OCI-LY1 (cell line): ENCODE measurements around the gene TDRD10.

Experiments used
- EZH2 ChIP-seq: fragments of 200-600 bp; sonication (generic), shearing (Covaris generic); IDR thresholded peaks from 2 replicates; pipeline ENCODE4 v1.8.0; 2017; ENCODE audit warnings: borderline replicate concordance, mixed run types, mild to moderate bottlenecking, antibody characterized with exemption, low read length, moderate library complexity, mixed read lengths
- TF ChIP-seq, protein P1 (sequence below): fragments of 200-600 bp; sonication (generic), shearing (Covaris generic); IDR thresholded peaks from 2 replicates; pipeline ENCODE4 v1.5.1; 2017; ENCODE audit warnings: mild to moderate bottlenecking, antibody characterized with exemption, low read length, moderate library complexity, mixed read lengths

DNA sequence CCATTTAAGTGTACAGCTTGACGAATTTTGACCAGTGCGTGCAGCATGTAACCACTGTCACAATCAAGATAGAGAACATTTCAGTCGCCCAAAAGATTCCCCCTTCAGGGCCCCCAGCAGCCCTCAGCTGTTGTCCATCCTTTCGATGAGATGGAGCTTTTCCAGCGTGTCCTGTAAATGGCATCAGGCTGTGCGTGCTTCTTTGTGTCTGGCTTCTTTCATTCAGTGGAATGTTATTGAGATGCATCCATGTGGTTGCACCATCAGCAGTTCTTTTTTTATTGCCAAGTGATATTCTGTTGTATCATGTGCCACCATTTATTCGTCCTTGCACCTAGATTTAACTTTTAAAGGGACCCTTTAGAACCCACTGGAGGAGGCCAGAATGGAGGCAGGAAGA is 34.6 kb downstream of the TDRD10 start:
- TF ChIP-seq, protein P1, sequence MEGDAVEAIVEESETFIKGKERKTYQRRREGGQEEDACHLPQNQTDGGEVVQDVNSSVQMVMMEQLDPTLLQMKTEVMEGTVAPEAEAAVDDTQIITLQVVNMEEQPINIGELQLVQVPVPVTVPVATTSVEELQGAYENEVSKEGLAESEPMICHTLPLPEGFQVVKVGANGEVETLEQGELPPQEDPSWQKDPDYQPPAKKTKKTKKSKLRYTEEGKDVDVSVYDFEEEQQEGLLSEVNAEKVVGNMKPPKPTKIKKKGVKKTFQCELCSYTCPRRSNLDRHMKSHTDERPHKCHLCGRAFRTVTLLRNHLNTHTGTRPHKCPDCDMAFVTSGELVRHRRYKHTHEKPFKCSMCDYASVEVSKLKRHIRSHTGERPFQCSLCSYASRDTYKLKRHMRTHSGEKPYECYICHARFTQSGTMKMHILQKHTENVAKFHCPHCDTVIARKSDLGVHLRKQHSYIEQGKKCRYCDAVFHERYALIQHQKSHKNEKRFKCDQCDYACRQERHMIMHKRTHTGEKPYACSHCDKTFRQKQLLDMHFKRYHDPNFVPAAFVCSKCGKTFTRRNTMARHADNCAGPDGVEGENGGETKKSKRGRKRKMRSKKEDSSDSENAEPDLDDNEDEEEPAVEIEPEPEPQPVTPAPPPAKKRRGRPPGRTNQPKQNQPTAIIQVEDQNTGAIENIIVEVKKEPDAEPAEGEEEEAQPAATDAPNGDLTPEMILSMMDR: no peak
- TF ChIP-seq EZH2: no peak
